Keratinocyte (primary cell): ENCODE measurements around the gene FIGN. TPM values are rescaled to one million over a fixed set of nuclear protein-coding genes. Genes with fewer than 3 reads are reported as not detected.

Experiments used
- DNase-seq: peaks from one replicate; pipeline ENCODE4 v3.0.0-alpha.2; 2011; ENCODE audit warnings: low read depth, missing footprints, low spot score
- FAIRE-seq: peaks from 2 replicates; lab custom pipeline; 2011; peaks lifted over from hg19 to GRCh38; lab: Jason Lieb, UNC
- H2AFZ ChIP-seq: 2 replicates; pipeline ENCODE4 v1.6.0; 2012; ENCODE audit warnings: low read length, control low read depth, inconsistent platforms; ENCODE audit not compliant: control insufficient read depth
- H3K27ac ChIP-seq: 2 replicates; pipeline ENCODE4 v1.5.1; 2011; ENCODE audit warnings: low read length; ENCODE audit not compliant: control insufficient read depth, insufficient read depth
- H3K27me3 ChIP-seq: 3 replicates; pipeline ENCODE4 v1.6.0; 2011; ENCODE audit warnings: low read length; ENCODE audit not compliant: control insufficient read depth, insufficient read depth; ENCODE audit errors: extremely low read depth
- H3K36me3 ChIP-seq, 2 experiments: 2 replicates in 1 of 2; 3 replicates in 1 of 2; pipeline ENCODE4 v1.5.1; 2011; ENCODE audit warnings: low read length in 2 of 2, mild to moderate bottlenecking in 1 of 2; ENCODE audit not compliant: control insufficient read depth in 2 of 2, insufficient read depth in 2 of 2; ENCODE audit errors: extremely low read depth in 1 of 2
- H3K4me1 ChIP-seq: 3 replicates; pipeline ENCODE4 v1.5.1; 2011; ENCODE audit warnings: low read length; ENCODE audit not compliant: control insufficient read depth, insufficient read depth; ENCODE audit errors: extremely low read depth
- H3K4me2 ChIP-seq: 3 replicates; pipeline ENCODE4 v1.6.0; 2011; ENCODE audit warnings: low read depth, low read length; ENCODE audit not compliant: control insufficient read depth, insufficient read depth; ENCODE audit errors: extremely low read depth
- H3K4me3 ChIP-seq, 3 experiments: fragments of 200-600 bp in 1 of 3; sonication (generic) in 1 of 3; 2 replicates in 2 of 3; 3 replicates in 1 of 3; pipeline ENCODE4 v1.5.1; 2011 to 2016; ENCODE audit warnings: low read length in 3 of 3, mild to moderate bottlenecking in 3 of 3, control low read depth in 2 of 3, inconsistent platforms in 1 of 3, low read depth in 1 of 3, mixed read lengths in 1 of 3, mixed run types in 1 of 3, moderate library complexity in 1 of 3; ENCODE audit not compliant: control insufficient read depth in 2 of 3, insufficient read depth in 2 of 3; ENCODE audit errors: extremely low read depth in 1 of 3
- H3K79me2 ChIP-seq: 2 replicates; pipeline ENCODE4 v1.6.0; 2012; ENCODE audit warnings: low read length; ENCODE audit not compliant: control insufficient read depth, insufficient read depth
- H3K9ac ChIP-seq: 3 replicates; pipeline ENCODE4 v1.6.0; 2011; ENCODE audit warnings: low read length; ENCODE audit not compliant: control insufficient read depth, insufficient read depth; ENCODE audit errors: extremely low read depth
- H3K9me1 ChIP-seq: 3 replicates; pipeline ENCODE4 v1.6.0; 2011; ENCODE audit warnings: low read length; ENCODE audit not compliant: control insufficient read depth, insufficient read depth; ENCODE audit errors: extremely low read depth
- H3K9me3 ChIP-seq: 2 replicates; pipeline ENCODE4 v1.5.1; 2012; ENCODE audit warnings: low read depth, low read length; ENCODE audit not compliant: control insufficient read depth
- H4K20me1 ChIP-seq: 3 replicates; pipeline ENCODE4 v1.6.0; 2011; ENCODE audit warnings: low read length; ENCODE audit not compliant: control insufficient read depth, insufficient read depth; ENCODE audit errors: extremely low read depth
- CTCF ChIP-seq, 3 experiments: IDR thresholded peaks in 1 of 3; conservative IDR thresholded peaks in 1 of 3; optimal IDR thresholded peaks in 1 of 3; 2 replicates in 2 of 3; 3 replicates in 1 of 3; pipeline versions ENCODE3 to v1.5.1; 2011; ENCODE audit warnings: low read length in 3 of 3, mild to moderate bottlenecking in 3 of 3, moderate library complexity in 2 of 3, control low read depth in 1 of 3, inconsistent platforms in 1 of 3; ENCODE audit not compliant: insufficient read depth in 2 of 3; ENCODE audit errors: extremely low read depth in 1 of 3
- EZH2 ChIP-seq: IDR thresholded peaks from one replicate; pipeline ENCODE4 v1.6.1; 2012; ENCODE audit warnings: inconsistent platforms, mild to moderate bottlenecking, low read length, moderate library complexity
- dilution Hi-C: fragments of 300-500 bp; cut with MboI; formaldehyde crosslinking; loops from one replicate; pipeline ENCODE4 v1.7.0; 2020; ENCODE audit warnings: low sequenced_read_pairs; ENCODE audit not compliant: extremely low pct_ligation_motif_present
- polyA plus RNA-seq, 5 experiments: library from polyadenylated mRNA; depleted of rRNA in 3 of 5; stranded (reverse) in 3 of 5; stranded (forward) in 1 of 5; unstranded in 1 of 5; fragments of >200 nt; gene quantifications; 1 replicate in 1 of 5; 2 replicates in 3 of 5; 3 replicates in 1 of 5; pipeline versions ENCODE4 v1.2.1 to v1.2.3, GENCODE V29; 2011 to 2012; ENCODE audit warnings: missing spikeins in 2 of 5, low read depth in 1 of 5, low replicate concordance in 1 of 5

Gene FIGN
- polyA plus RNA-seq, 1 donor (not counting 4 experiments of a cell fraction or from before 2014, with no cell fraction given): 2.9 TPM

DNA sequence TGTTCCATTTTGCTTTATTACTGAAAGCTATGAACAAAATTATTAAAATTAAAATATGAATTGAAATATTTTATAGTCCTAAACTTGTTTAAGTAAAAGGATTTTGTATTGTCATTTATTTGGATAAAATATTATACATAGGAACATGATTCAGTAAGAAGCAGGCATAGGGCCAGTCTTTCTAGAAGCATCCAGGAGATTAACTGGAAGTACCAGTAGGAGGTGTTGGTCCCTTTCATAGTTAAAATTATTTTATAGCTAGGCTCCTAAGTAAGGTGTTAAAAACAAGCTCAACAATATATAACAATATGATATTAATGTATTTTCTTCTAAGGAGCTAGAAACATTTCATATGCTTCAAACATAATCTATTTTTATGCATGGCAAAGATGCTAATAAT, 43.7 kb downstream of the FIGN start:
- no peak overlapping the region for H3K27ac ChIP-seq
- TF ChIP-seq CTCF (optimal IDR thresholded peaks at IDR 0.05 in 1 of 3, IDR thresholded peaks at IDR 0.05 in 1 of 3, conservative IDR thresholded peaks at IDR 0.05 in 1 of 3; ENCODE audit: extremely low read depth in 1 of 3, insufficient read depth in 2 of 3, low read length in 3 of 3): no peak
- DNase-seq (no peak), FAIRE-seq (no peak)
- no peaks in the 10 kb centered on the region for H3K9me3 ChIP-seq
- H2AFZ ChIP-seq: no peak overlapping the region
- no peaks in the 10 kb centered on the region for H3K4me1 ChIP-seq
- H3K4me3 ChIP-seq: no peak overlapping the region
- H3K9ac ChIP-seq: no peak overlapping the region
- no peaks in the 10 kb centered on the region for H3K27me3 ChIP-seq
- dilution Hi-C loops: no loop called here
- no peaks in the 10 kb centered on the region for H3K36me3 ChIP-seq
- no peak overlapping the region for H3K4me2 ChIP-seq
- no peaks in the 10 kb centered on the region for H3K79me2 ChIP-seq
- H3K9me1 ChIP-seq: no peaks in the 10 kb centered on the region
- no peaks in the 10 kb centered on the region for H4K20me1 ChIP-seq

DNA sequence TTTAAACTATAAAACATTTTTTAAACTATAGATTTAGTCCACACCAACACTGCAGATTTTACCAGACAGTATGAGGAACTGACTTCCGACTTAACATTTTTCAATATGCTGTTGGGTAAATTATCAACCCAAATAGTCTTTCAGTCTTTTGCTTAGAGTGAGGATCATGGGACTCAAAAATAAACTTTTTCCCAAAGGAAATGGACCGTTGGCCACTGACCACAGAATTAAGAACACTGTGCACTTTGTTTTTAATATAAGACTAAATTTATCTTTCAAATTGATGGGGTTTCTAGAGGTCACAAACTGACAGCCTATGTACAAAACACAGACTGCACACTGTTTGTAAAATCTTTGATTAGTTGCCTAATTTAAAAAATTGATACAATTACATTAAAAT, 44.9 kb downstream of the FIGN start:
- TF ChIP-seq CTCF (optimal IDR thresholded peaks at IDR 0.05 in 1 of 3, IDR thresholded peaks at IDR 0.05 in 1 of 3, conservative IDR thresholded peaks at IDR 0.05 in 1 of 3; ENCODE audit: extremely low read depth in 1 of 3, insufficient read depth in 2 of 3, low read length in 3 of 3) (no peak), EZH2 (no peak)
- H3K9me1 ChIP-seq: no peaks in the 10 kb centered on the region
- no peaks in the 10 kb centered on the region for H4K20me1 ChIP-seq
- H3K9me3 ChIP-seq: no peaks in the 10 kb centered on the region
- no peak overlapping the region for H3K9ac ChIP-seq
- DNase-seq (no peak), FAIRE-seq (no peak)
- H3K27me3 ChIP-seq: no peaks in the 10 kb centered on the region
- H2AFZ ChIP-seq: no peak overlapping the region
- H3K36me3 ChIP-seq: no peaks in the 10 kb centered on the region
- dilution Hi-C loops: no loop called here
- H3K79me2 ChIP-seq: no peaks in the 10 kb centered on the region
- no peaks in the 10 kb centered on the region for H3K4me1 ChIP-seq
- no peak overlapping the region for H3K4me3 ChIP-seq
- H3K4me2 ChIP-seq: no peak overlapping the region
- no peak overlapping the region for H3K27ac ChIP-seq
